Trophoblast cell (in vitro differentiated cells and primary cell): ENCODE results near the gene ZNF451.

Source experiments
- DNase-seq, 2 donors: peaks; one replicate each; pipeline ENCODE4 v3.0.0-alpha.2; 2016
- H2AFZ ChIP-seq: 2 replicates; pipeline ENCODE4 v1.6.1; 2013; ENCODE audit warnings: low read length, moderate library complexity, mild to moderate bottlenecking; ENCODE audit not compliant: insufficient read depth, poor library complexity
- H2AK5ac ChIP-seq: 2 replicates; pipeline ENCODE4 v1.6.1; 2013; ENCODE audit warnings: mild to moderate bottlenecking, low read length
- H2BK120ac ChIP-seq: 2 replicates; pipeline ENCODE4 v1.6.1; 2013; ENCODE audit warnings: low read length, mild to moderate bottlenecking, moderate library complexity; ENCODE audit not compliant: insufficient read depth, poor library complexity
- H2BK12ac ChIP-seq: 2 replicates; pipeline ENCODE4 v1.6.1; 2013; ENCODE audit warnings: mild to moderate bottlenecking, low read length, moderate library complexity
- H2BK5ac ChIP-seq: 2 replicates; pipeline ENCODE4 v1.6.1; 2013; ENCODE audit warnings: low read length, low read depth, moderate library complexity, mild to moderate bottlenecking; ENCODE audit not compliant: poor library complexity
- H3K14ac ChIP-seq: 2 replicates; pipeline ENCODE4 v1.6.1; 2013; ENCODE audit warnings: mild to moderate bottlenecking, low read length
- H3K18ac ChIP-seq: 2 replicates; pipeline ENCODE4 v1.6.1; 2013; ENCODE audit warnings: mild to moderate bottlenecking, low read length
- H3K23ac ChIP-seq: 2 replicates; pipeline ENCODE4 v1.6.1; 2013; ENCODE audit warnings: low read length
- H3K27ac ChIP-seq: 2 replicates; pipeline ENCODE4 v1.5.1; 2013; ENCODE audit warnings: low read depth, mild to moderate bottlenecking, inconsistent platforms, low read length, moderate library complexity
- H3K27me3 ChIP-seq: 2 replicates; pipeline ENCODE4 v1.6.1; 2013; ENCODE audit warnings: inconsistent platforms, mild to moderate bottlenecking, low read length, moderate library complexity; ENCODE audit not compliant: insufficient read depth
- H3K36me3 ChIP-seq, 2 experiments: 1 replicate in 1 of 2; 2 replicates in 1 of 2; pipeline ENCODE4 v1.6.1; 2013; ENCODE audit warnings: low read length in 2 of 2, mild to moderate bottlenecking in 2 of 2, moderate library complexity in 1 of 2; ENCODE audit not compliant: insufficient read depth in 2 of 2, control insufficient read depth in 1 of 2
- H3K4ac ChIP-seq: 2 replicates; pipeline ENCODE4 v1.6.1; 2013; ENCODE audit warnings: low read depth, mild to moderate bottlenecking, low read length, moderate library complexity
- H3K4me1 ChIP-seq, 2 experiments: 1 replicate in 1 of 2; 2 replicates in 1 of 2; pipeline ENCODE4 v1.6.1; 2013; ENCODE audit warnings: low read length in 2 of 2, mild to moderate bottlenecking in 2 of 2, moderate library complexity in 1 of 2; ENCODE audit not compliant: insufficient read depth in 2 of 2, control insufficient read depth in 1 of 2
- H3K4me2 ChIP-seq: 2 replicates; pipeline ENCODE4 v1.6.1; 2013; ENCODE audit warnings: inconsistent platforms, mild to moderate bottlenecking, low read length, moderate library complexity
- H3K4me3 ChIP-seq: 2 replicates; pipeline ENCODE4 v1.5.1; 2013; ENCODE audit warnings: mild to moderate bottlenecking, low read depth, low read length, inconsistent platforms
- H3K79me1 ChIP-seq: one replicate; pipeline ENCODE4 v1.6.1; 2013; ENCODE audit warnings: low read length
- H3K79me2 ChIP-seq: 2 replicates; pipeline ENCODE4 v1.6.1; 2013; ENCODE audit warnings: low read length, mild to moderate bottlenecking; ENCODE audit not compliant: control insufficient read depth, insufficient read depth, poor library complexity
- H3K9ac ChIP-seq: 2 replicates; pipeline ENCODE4 v1.6.1; 2013; ENCODE audit warnings: mild to moderate bottlenecking, low read length
- H3K9me3 ChIP-seq: 2 replicates; pipeline ENCODE4 v1.6.1; 2013; ENCODE audit warnings: low read depth, mild to moderate bottlenecking, control low read depth, inconsistent platforms, low read length; ENCODE audit not compliant: insufficient read depth
- H4K12ac ChIP-seq: 2 replicates; pipeline ENCODE4 v1.6.1; 2013; ENCODE audit warnings: low read depth, mild to moderate bottlenecking, low read length, moderate library complexity
- H4K8ac ChIP-seq: 2 replicates; pipeline ENCODE4 v1.6.1; 2013; ENCODE audit warnings: low read depth, mild to moderate bottlenecking, low read length, moderate library complexity
- H4K91ac ChIP-seq: one replicate; pipeline ENCODE4 v1.6.1; 2013; ENCODE audit warnings: low read depth, mild to moderate bottlenecking, low read length, moderate library complexity
- WGBS: extraction: QIAGEN DNeasy Blood & Tissue Kit; methylation state at CpG from one replicate; pipeline ENCODE4 v1.1.7; 2013; ENCODE audit warnings: missing lambda C conversion rate; ENCODE audit not compliant: insufficient read length, insufficient coverage; ENCODE audit errors: extremely low coverage; 5-methylcytosine and 5-hydroxymethylcytosine counted together

The ZNF451 gene

GRCh38 chr6:57173886-57174510 is 84.0 kb downstream of the ZNF451 start:
- no peak overlapping the region for H3K14ac ChIP-seq
- no peaks in the 10 kb centered on the region for H3K9me3 ChIP-seq
- peak overlapping the region; percentile 67 for H3K4me2 ChIP-seq
- no peak overlapping the region for H3K18ac ChIP-seq
- H2BK12ac ChIP-seq = no peak overlapping the region
- H4K91ac ChIP-seq = no peak overlapping the region
- no peak overlapping the region for H3K9ac ChIP-seq
- no peak overlapping the region for H3K23ac ChIP-seq
- H2AK5ac ChIP-seq = no peak overlapping the region
- H3K79me2 ChIP-seq = peaks cover 11% of the 10 kb centered on the region
- H3K79me1 ChIP-seq = peaks cover 13% of the 10 kb centered on the region
- no peak overlapping the region for H2AFZ ChIP-seq
- peaks cover 4 to 9% of the 10 kb centered on the region in 2 experiments for H3K4me1 ChIP-seq
- no peak overlapping the region for H3K4me3 ChIP-seq
- H4K8ac ChIP-seq = no peak overlapping the region
- no peaks in the 10 kb centered on the region for H3K27me3 ChIP-seq
- no peak overlapping the region for H2BK120ac ChIP-seq
- peak overlapping the region; percentile 70 for H3K27ac ChIP-seq
- DNase-seq = peak; percentile 36 to 61
- no peak overlapping the region for H4K12ac ChIP-seq
- no CpG with 5 or more reads among the region's 5 CpGs for WGBS
- H3K4ac ChIP-seq = no peak overlapping the region
- H2BK5ac ChIP-seq = no peak overlapping the region
- no peaks in the 10 kb centered on the region for H3K36me3 ChIP-seq

DNA sequence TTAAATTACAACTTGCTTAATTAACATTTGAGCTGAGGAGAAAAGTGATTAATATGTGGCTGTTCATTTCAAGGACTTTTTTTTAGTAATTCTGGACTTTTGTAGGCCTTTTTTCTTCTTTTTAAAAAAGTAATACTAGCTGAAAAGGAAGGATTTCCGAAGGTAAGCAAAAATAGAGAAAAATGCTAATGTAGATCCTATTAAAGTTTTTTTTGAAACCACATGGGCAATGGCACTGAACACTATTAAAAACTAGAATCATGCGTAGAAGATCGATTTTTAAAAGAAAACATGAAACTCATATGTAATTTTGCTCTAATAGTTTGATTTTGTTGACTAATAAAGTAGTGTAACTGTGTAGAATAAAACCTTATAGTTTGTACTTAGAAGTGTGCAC is 84.5 kb downstream of the ZNF451 start:
- Histone ChIP-seq H3K14ac (no peak overlapping the region), H3K36me3 (no peaks in the 10 kb centered on the region), H2BK12ac (no peak overlapping the region), H3K23ac (no peak overlapping the region), H3K79me1 (peaks cover 13% of the 10 kb centered on the region), H3K79me2 (peaks cover 11% of the 10 kb centered on the region), H2AK5ac (no peak overlapping the region), H2AFZ (no peak overlapping the region), H2BK5ac (no peak overlapping the region), H3K27ac (no peak overlapping the region), H3K27me3 (no peaks in the 10 kb centered on the region), H3K18ac (no peak overlapping the region), H2BK120ac (no peak overlapping the region), H3K4me3 (no peak overlapping the region), H3K4me1 (peaks cover 4 to 9% of the 10 kb centered on the region in 2 experiments), H3K9ac (no peak overlapping the region), H3K9me3 (no peaks in the 10 kb centered on the region), H3K4me2 (no peak overlapping the region), H4K12ac (no peak overlapping the region), H3K4ac (no peak overlapping the region), H4K8ac (no peak overlapping the region), H4K91ac (no peak overlapping the region)
- WGBS = no CpG with 5 or more reads among the region's 3 CpGs
- no peak for DNase-seq

- Histone ChIP-seq H2AFZ (no peak overlapping the region), H3K4me3 (no peak overlapping the region), H3K9me3 (no peaks in the 10 kb centered on the region), H2AK5ac (no peak overlapping the region), H3K27me3 (no peaks in the 10 kb centered on the region), H4K12ac (no peak overlapping the region), H3K79me2 (peaks cover 7% of the 10 kb centered on the region), H2BK120ac (no peak overlapping the region), H3K18ac (peak overlapping the region; percentile 65), H3K36me3 (peaks cover 5% of the 10 kb centered on the region in 2 experiments), H4K91ac (no peak overlapping the region), H4K8ac (no peak overlapping the region), H2BK5ac (no peak overlapping the region), H2BK12ac (no peak overlapping the region), H3K23ac (no peak overlapping the region), H3K27ac (no peak overlapping the region), H3K4me2 (no peak overlapping the region), H3K14ac (no peak overlapping the region), H3K4ac (peak overlapping the region; percentile 76), H3K4me1 (peaks cover 4 to 9% of the 10 kb centered on the region in 2 experiments), H3K9ac (no peak overlapping the region), H3K79me1 (peaks cover 4% of the 10 kb centered on the region)
- no peak for DNase-seq
- WGBS = no CpG with 5 or more reads among the region's 11 CpGs
These were observed 87.7 kb downstream of the ZNF451 start for GRCh38 chr6:57177545-57178265.

GRCh38 chr6:57180596-57180995 is 90.6 kb downstream of the ZNF451 start:
- H3K4ac ChIP-seq = no peak overlapping the region
- no peak overlapping the region for H4K91ac ChIP-seq
- no peak overlapping the region for H2AFZ ChIP-seq
- H3K23ac ChIP-seq = no peak overlapping the region
- no CpG with 5 or more reads among the region's 3 CpGs for whole genome bisulfite sequencing
- no peak overlapping the region for H4K12ac ChIP-seq
- no peak overlapping the region for H3K4me2 ChIP-seq
- no peak for DNase-seq
- no peaks in the 10 kb centered on the region for H3K79me1 ChIP-seq
- peaks cover 5% of the 10 kb centered on the region for H3K79me2 ChIP-seq
- no peaks in the 10 kb centered on the region for H3K27me3 ChIP-seq
- H3K4me3 ChIP-seq = no peak overlapping the region
- no peak overlapping the region for H2BK12ac ChIP-seq
- peaks cover 4 to 8% of the 10 kb centered on the region in 2 experiments for H3K4me1 ChIP-seq
- no peak overlapping the region for H3K27ac ChIP-seq
- H3K36me3 ChIP-seq = peaks cover 5 to 14% of the 10 kb centered on the region in 2 experiments
- H3K9me3 ChIP-seq = no peaks in the 10 kb centered on the region
- no peak overlapping the region for H4K8ac ChIP-seq
- no peak overlapping the region for H3K9ac ChIP-seq
- no peak overlapping the region for H2BK120ac ChIP-seq
- no peak overlapping the region for H2BK5ac ChIP-seq
- no peak overlapping the region for H3K18ac ChIP-seq
- H3K14ac ChIP-seq = no peak overlapping the region
- H2AK5ac ChIP-seq = no peak overlapping the region
